HG03457 (cell line): Measurements from ENCODE around the gene VAPA.

Experiments
- ATAC-seq: cut with Tn5 transposase; IDR thresholded peaks from one replicate; pipeline ENCODE4 v1.9.1; 2021; ENCODE audit warnings: moderate number of reproducible peaks; ENCODE audit not compliant: unreplicated experiment

Gene VAPA

DNA sequence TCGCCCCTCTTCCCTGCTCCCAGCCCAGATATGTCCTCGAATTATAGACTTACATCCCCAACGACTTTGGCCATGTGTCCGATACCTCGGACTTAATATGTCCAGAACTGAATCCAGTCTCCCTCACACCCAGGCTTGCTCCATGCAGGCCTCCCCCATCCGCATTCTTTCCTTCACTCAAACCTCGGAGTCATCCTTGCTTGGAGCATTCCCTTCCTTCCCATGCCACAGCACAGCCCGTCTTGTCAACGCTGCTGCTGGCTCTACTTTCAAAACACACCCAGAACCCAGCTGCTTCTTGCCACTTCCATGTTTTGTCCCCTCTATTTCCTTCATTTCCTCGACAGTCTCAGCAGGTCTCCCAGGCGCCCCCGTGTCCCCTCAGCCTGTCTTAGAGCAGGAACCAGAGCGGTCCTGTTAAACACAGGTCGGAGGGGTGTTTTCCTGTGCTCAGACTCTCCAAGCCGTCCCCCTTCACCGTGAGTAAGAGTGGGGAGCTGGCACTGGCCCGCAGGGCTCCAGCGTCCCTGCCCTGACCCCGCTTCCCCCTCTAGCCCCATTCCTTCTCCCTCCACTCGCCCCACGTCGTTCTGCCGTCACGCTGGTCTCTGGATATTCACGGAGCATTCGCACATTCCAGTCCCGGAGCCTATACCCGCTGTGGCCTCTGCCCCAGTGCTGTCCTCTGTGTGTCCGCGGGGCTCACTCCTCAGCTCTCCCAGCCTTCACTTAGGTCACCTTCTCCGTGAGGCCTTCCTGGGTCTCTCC, 54.4 kb downstream of the VAPA start:
- no peak for ATAC-seq

DNA sequence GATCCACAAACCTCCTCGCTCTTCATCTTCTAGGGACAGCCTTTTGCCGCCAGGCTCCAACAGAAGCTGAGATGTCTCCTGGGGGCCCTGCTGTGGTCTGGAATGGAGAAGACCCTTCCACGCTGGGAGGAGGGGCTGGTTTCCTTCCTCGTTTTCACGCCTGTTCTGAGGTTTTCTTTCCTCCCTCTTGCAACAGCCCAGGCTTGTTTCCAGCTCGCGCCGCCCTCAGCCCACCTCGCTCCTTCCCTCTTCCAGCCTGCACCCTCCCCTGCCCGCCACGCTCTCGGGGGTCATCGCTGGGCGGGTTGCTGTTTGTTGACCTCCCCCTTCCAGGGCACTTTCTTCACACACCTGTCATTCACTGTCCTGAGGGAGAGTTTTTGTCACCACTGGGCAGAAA, 55.4 kb downstream of the VAPA start:
- ATAC-seq = no peak

DNA sequence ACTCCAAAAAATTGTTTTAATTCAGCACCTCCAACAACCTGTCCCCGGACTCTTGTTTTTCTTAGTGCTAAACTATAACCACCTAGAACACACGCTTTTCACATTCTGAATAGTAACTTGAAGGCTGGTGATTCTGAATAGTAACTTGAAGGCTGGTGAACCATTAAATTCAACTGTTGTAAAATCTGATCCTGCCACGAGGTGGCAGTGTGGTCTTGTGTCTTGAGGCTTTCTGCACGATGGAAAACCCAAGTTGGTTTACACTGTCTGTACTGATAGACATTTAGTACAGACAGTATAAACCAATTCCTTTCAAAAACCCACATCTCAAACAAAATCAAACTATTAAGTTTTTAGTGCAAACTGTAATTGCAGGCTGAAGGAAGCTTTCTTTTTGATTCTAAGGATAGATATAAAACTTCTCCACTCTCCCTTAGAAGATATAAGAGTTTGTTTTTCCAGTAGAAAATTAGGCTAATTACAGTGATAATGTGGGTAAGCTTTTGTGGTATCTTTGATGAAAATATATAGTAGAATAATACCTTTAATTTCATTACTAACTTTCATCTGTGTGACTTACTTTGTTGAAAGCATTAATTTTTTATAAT, 57.6 kb downstream of the VAPA start:
- no peak for ATAC-seq

DNA sequence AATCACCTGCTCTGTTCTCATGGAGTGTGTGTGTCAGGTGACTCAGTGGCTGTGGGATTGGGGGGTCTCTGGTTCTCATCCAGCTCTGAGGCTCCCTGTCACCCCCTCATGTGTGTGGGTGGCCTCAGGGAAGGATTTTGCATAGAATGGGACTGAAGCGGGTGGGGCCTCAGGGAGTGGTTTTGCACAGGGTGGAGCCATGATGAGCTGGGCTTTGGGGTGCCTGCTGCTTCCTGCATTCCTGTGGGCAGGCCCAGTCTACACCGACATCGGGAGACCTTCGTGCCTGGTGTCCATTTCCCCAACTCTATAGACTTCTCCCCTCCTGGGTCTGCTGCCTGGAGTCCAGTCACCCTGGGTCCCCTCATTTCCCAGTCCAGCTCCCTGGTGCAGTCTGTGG, 59.7 kb downstream of the VAPA start:
- ATAC-seq = no peak

DNA sequence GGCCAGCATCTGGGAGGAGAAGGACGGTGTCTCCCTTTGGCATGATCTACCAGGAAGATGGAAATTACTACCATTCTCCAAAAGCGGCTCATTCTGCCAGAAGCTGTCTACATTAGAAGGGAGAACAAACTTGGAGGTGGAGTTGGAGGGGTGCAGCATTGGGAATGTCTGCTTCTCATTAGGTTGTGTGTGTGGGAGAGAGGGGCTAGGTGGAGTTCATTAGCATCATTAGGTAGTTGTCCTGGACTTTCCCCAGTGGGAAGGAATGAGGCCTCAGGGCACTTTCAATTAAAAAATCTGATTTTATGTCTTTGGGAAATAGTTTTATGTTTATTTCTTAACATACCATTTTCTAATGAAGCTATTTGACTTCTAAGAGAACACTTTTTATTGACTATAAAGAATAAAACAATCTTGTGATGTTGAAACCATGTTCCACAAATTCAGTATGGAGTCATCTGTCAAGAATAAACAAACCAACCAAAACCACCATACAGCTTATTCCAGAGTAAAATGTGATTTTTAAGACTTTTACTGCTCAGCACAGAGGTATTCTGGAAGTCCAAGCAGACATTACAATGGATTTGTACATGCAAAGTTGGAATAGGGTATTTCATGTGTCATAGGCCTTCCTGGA, 60.6 kb downstream of the VAPA start:
- no peak for ATAC-seq

DNA sequence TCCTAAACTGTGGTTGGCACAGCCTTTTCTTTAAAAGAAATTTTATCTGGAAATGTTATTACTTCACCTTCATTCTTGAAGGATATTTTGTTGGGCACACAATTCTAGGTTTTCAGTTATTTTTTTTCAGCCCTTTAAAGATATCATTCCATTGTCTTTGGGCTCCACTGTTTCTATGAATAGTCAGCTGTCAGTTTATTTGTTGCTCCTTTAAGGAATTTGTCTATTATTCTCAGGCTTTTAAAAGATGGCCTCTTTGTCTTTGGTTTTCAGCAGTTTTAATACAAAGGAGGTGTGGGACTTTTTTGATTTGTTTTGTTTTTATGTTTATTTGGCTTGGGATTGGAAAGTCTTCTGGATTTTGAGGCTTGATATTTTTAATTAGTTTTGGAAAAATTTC, 61.8 kb downstream of the VAPA start:
- ATAC-seq = no peak

DNA sequence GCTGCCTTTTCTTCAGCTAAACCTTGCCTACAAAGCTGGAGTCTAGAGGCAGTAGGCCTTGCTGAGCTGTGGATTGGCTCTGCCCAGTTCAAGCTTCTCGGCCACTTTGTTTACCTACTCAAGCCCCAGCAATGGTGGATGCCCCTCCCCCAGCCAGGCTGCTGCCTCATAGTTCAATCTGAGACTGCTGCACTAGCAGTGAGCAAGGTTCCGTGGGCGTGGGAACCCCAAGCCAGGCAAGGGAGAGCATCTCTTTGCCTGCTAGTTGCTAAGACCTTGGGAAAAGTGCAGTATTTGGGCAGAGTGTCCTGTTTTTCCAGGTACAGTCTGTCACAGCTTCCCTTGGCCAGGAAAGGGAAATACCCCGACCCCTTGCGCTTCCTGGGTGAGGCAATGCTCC, 68.9 kb downstream of the VAPA start:
- ATAC-seq = no peak

DNA sequence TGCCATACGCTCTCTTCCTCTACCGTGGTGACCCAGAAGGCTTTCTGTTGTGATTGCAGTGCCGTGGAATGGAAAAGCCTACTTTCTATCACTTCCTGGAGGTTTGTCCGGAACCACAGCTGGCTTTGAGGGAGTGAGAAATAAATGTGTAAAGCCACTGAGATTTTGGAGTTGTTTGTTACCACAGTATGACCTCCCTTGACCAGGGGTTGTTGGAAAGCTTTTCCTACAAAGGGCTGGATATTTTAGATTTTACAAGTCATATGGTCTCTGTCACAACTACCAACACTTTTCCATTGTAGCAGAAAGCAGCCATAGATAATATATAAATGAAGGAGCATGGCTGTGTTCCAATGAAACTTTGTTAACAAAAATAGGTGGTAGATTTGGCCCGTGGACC, 70.3 kb downstream of the VAPA start:
- no peak for ATAC-seq

DNA sequence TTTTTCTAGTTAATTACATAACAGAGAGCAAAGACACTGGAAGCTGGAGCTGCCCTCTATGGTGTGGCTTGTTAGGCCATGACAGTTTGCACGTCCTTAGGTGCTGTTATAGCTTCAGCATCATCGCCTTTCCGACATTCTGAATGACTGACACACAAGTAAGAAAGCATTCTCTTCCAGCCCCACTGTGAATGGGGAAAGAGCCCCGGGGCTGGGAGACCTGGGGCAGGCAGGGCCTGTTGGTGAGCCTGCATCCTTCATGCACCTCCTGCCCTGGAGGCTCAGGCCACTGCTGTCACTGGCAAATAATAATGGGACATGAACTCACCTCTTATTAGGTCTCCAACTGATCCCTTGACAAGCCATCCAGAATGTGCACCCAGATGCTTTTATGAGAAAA, 71.8 kb downstream of the VAPA start:
- no peak for ATAC-seq

DNA sequence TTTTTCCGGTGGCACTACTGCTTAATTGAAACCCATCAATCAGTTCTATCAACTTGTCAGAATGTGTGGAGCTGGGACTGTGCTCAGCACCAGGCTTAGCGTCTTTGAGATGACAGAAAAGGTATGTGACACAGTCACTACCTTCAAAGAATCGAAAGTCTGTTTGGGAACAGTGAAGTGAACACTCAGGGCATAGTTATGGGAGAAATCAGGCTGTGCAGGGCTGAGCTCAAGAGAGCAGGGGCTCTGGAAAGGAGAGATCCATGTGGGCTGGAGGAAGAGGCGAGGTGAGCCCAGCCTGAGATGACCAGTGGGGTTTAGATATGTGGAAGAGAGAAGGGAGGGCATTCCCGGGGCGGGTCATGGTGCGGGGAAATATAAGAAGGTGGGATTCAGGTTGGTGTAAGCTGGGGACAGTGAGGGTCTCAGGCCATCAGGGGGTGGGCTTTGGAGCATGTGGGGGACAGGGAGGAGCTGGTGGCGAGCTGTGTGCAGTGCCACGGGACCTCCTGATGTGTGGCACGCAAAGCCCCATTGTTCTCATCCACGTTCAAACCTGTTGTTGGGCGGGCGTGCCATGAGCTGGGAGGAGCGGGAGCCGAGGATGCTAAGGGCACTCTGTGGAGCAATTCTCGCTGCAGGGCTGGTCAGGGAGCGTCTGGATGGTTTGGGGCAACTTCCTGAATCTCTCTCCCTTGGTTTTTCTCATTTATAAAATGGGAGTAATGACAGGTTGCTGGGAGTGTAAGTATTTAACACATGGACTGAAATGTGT, 72.5 kb downstream of the VAPA start:
- ATAC-seq = no peak

DNA sequence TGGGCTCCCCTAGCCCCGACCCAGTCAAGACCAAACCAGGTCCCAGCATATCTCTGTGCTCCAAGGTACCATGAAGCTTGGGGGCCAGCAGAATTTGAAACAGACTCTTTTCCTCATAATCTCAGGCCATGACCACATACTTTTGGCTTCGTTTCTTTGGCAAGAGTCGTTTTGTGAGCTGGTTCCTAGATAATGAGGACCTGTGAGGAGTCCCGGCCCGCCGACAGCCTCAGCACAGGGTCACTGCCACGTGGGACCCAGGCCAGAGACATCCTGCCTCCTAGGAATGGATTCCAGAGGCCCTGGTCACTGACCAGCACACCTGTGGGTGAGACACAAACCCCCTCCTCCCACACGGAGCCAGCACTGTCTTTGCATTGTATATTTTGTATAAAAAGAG, 73.5 kb downstream of the VAPA start:
- ATAC-seq = no peak

DNA sequence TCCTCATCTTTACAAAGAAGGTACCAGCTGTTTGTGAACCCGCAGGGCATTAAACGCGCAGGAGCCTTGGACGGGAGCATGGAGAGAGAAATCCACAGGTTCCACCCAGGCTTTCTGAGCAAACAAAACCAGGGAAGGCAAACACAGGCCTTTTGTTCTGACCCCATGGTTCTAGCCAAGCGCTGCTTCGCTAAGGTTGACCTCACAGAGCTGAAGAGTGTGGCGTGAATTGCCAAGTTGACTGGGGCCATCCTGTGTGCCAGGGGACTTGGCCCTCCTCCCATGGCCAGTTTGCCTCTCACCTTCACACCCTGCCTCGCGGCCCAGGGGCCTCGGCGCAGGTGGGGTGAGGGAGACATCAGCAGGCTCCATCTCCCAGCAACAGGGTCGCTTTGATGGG, 74.1 kb downstream of the VAPA start:
- no peak for ATAC-seq

DNA sequence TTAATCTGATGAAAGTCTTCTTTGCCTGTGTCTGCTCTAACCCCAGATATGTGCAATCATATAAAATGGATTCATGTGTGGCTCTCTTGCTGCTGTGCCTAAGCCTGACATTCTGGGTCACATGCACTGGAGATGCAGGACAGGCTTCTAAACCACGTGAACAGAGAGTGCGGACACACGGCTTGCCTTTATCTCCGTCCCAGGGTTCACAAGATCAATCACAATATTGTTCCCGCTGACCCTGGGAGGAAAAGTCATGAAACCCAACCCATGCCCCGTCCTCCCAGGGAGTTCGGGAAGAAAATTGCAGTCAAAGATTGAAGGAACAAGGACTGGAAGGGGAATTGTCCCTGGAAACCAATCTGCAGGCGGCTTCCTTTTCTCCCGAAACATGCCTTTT, 74.8 kb downstream of the VAPA start:
- ATAC-seq = no peak

DNA sequence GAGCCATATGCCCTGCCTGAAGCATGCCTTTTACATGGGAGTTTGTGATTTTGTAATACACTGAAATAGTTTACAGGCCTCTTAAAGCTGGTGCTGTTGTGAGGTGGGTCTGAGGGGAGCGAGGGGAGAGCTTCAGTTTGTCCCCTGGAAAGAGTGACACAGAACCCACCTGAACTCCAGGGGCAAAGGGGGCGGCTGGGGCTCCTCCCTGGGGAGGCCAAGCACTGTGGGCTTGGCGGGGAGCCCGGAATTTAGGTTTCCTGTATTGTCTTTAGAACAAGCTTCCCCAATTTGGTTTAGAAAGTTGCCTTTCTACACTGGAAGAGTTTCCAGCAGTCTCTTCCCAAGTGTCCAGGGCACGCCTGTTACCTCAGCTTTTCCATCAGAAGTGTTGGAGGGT, 75.7 kb downstream of the VAPA start:
- no peak for ATAC-seq

DNA sequence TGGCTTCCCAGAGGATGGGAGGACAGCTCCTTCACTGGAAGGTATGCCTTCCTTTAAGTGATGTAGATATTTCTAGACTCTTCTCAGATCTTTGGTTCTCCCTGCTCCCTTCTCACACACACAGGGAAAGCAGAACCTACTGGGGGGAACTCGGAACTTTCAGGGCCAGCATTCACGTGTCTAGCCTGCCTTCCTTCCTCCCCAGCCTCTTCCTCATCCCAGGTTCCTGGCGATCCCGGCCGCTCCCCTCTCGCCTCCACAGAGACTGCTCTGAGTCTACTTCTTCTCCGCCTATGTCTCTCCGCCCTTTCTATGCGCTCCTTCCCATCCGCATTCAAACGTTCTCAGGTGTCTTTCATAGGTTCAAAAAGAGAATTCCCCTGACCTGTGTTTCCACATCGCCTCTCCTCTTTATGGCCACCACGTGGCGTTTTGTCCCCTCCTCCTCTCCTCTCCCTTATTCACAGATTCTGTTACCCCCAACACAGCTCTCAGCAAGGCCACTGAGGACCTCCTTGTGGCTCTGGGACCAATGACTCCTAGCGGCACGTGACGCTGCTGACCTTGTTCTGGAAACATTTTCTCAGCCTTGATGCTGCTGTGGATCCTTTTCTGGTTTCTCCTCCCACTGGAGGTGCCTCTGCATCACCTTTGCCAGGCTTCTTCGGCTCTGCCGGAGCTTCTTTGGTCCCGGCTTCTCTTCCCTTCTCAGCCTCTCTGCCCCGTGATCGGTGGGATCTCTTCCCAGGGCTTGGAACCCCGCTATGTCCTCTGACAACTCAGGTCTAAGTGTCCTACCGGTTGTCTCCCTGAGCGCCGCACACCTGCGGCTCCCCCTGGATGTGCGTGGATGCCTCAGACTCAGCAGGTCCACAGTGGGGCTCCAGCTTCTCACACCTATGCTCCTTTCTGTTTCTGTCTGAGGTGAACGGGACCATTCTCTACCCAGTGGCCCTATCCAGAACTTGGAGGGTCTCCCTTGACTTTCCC, 77.5 kb downstream of the VAPA start:
- no peak for ATAC-seq

DNA sequence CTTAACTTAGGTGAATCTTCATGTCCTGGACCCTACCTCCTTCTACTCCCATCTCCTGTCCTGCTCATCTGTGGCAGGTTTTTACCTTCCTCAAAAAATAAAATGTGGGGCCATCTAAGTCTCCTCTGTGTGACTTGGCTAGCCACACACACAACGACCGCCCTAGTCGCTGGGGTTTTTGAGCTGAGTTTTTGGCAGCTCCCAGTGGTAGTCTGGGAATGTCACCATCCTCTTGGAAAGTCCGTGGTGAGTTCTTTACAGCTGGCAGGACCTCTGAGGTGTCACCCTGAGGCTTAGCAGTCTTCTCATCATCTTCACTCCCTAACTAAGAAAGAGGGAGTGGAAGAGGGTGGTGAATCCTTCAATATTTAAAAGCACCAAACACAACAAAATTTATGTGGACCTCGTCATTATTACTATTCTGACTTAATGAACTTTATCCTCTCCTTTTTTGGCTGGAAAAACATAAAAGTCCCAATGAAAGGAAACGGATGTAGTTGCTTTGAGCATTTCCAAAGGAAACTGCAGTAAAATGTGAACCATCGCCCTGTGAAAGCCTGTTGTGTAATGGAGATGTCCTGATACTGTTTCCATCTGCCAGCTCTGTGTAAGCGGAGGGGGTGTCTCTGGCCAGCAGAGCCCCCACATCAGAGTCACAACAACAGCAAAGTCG, 78.6 kb downstream of the VAPA start:
- no peak for ATAC-seq

DNA sequence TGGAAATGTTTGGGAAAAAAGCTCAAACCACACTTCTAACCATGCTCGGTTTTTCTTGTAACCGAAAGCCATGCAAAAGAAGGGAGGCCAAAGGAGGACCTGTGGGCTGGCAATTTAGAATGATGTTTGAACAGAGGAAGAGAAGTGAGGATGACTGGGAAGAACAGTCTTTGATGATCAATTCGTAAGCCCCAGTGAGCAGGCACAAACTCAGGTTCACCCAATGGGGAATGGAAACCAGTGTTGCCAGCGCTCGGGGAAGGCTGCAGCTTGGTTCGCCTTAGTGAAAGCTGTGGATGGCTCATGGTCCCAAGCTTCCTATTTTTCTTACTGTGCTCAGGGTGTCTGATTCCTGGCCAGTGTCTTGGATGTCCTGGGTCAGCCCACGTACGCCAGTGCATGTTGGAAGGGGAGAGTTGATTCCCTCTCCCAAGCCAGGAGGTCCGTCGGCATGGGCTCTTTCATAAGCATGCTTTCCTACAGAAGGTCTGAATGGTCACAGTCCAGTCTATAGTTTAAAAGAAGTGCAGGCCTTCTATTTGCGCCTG, 79.2 kb downstream of the VAPA start:
- ATAC-seq = no peak

DNA sequence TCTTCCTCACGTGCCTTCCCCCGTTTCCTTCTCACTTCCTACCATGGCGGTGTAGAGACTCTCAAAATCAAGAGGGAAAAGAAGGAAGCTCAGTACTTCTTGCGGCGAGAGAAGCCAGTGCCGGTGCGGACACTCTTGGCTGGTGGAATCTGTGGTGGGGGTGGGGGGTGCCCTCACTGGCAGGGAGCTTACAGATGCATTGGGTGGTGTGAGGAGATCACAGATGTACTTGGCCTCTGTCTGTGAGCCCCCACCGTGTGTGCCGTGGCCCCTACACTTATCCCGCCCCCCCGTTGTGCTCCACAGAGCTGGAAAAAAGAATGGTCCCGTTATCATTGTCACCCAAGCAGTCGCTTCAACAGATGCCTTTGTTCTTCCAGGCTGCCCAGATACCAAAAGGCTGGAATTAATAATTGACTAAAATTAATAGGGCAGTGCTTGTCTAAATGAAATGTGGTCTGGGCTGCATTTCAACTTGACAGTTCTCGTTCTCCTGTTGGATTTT, 79.8 kb downstream of the VAPA start:
- ATAC-seq = no peak

DNA sequence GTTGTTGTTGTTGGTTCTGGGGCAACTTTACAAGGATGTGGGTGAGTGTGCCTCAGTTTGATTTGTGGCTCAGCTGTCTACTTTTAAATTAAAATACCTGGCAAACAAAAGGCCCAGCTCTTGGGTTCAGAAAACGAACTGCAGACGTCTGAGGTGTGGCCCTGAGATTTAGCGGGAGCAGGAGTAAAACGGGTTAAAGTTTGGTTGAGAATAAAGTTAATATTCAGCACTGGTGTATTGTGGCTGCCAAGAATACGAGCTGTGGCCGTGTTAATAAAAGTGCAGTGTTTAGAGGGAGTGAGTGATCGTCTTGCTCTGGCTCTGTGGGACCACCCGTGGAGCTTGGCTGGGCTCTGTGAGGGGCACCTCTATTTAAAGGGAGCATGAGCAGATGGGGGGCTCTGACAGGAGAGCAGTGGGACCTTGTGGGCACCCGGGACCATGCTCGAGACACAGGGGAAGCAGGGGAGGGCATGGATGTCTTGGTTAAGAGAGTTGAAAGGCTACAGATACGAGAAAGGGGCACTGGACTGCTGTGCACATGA, 80.3 kb downstream of the VAPA start:
- ATAC-seq = no peak
